Progenitor cell of endocrine pancreas (in vitro differentiated cells): ENCODE data around the gene SCYGR3. TPM values are rescaled to one million over a fixed set of nuclear protein-coding genes. Genes with fewer than 3 reads are reported as not detected.

Experiments used
- DNase-seq: peaks from one replicate; pipeline ENCODE4 v3.0.0; 2021; ENCODE audit warnings: low spot score; ENCODE audit not compliant: unreplicated experiment
- H3K27ac Mint-ChIP-seq: 2 replicates; pipeline ENCODE4 v1.8.0; 2021; ENCODE audit warnings: mild to moderate bottlenecking, moderate library complexity, mixed read lengths
- H3K27me3 Mint-ChIP-seq: 2 replicates; pipeline ENCODE4 v1.8.0; 2021; ENCODE audit warnings: mixed read lengths
- H3K36me3 Mint-ChIP-seq: 2 replicates; pipeline ENCODE4 v1.8.0; 2022; ENCODE audit warnings: mixed read lengths; ENCODE audit not compliant: insufficient read depth
- H3K4me1 Mint-ChIP-seq: 2 replicates; pipeline ENCODE4 v1.8.0; 2021; ENCODE audit warnings: low read depth, mixed read lengths
- H3K4me3 Mint-ChIP-seq: 2 replicates; pipeline ENCODE4 v1.8.0; 2021; ENCODE audit warnings: low read depth, mild to moderate bottlenecking, moderate library complexity, mixed read lengths
- H3K9me3 Mint-ChIP-seq: 2 replicates; pipeline ENCODE4 v1.8.0; 2021; ENCODE audit warnings: low read depth, mixed read lengths
- total RNA-seq: library from RNA; stranded (reverse); gene quantifications from 2 replicates; pipeline ENCODE4 v1.2.1, GENCODE V29; 2021
- TF ChIP-seq, protein P1 (sequence below): fragments of 200-600 bp; sonication (generic); IDR thresholded peaks from one replicate; pipeline ENCODE4 v1.5.0; 2021; ENCODE audit warnings: antibody characterized with exemption, mild to moderate bottlenecking; ENCODE audit not compliant: unreplicated experiment

The SCYGR3 gene
- total RNA-seq, 1 donor from 2014 or later, result not detected

DNA sequence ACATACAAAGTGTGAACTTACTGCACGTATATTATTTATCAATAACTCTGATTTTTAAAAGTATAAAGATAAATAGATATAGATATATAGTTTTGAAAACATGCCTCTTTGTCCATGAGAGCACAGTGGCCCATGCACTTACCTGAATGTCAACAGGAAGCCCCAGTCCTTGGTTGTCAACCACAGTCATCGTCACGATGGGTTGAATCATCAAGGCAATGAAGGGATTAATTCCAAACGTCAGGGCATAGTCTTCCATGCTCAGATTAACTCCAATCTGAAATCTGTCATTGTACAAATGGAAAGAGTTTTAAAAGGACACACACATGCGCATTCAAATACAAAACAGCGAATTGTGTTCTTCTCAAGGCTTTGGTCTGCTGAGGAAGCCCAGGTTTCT, 18.2 kb upstream of the SCYGR3 start:
- H3K27me3 Mint-ChIP-seq, result no peaks in the 10 kb centered on the region
- DNase-seq, result no peak
- no peaks in the 10 kb centered on the region for H3K36me3 Mint-ChIP-seq
- H3K4me3 Mint-ChIP-seq, result no peak overlapping the region
- TF ChIP-seq, protein P1, sequence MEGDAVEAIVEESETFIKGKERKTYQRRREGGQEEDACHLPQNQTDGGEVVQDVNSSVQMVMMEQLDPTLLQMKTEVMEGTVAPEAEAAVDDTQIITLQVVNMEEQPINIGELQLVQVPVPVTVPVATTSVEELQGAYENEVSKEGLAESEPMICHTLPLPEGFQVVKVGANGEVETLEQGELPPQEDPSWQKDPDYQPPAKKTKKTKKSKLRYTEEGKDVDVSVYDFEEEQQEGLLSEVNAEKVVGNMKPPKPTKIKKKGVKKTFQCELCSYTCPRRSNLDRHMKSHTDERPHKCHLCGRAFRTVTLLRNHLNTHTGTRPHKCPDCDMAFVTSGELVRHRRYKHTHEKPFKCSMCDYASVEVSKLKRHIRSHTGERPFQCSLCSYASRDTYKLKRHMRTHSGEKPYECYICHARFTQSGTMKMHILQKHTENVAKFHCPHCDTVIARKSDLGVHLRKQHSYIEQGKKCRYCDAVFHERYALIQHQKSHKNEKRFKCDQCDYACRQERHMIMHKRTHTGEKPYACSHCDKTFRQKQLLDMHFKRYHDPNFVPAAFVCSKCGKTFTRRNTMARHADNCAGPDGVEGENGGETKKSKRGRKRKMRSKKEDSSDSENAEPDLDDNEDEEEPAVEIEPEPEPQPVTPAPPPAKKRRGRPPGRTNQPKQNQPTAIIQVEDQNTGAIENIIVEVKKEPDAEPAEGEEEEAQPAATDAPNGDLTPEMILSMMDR, result no peak
- H3K4me1 Mint-ChIP-seq, result no peaks in the 10 kb centered on the region
- H3K9me3 Mint-ChIP-seq, result no peaks in the 10 kb centered on the region
- H3K27ac Mint-ChIP-seq, result no peak overlapping the region

- no peaks in the 10 kb centered on the region for H3K9me3 Mint-ChIP-seq
- H3K36me3 Mint-ChIP-seq, result no peaks in the 10 kb centered on the region
- H3K27me3 Mint-ChIP-seq, result no peaks in the 10 kb centered on the region
- no peak overlapping the region for H3K4me3 Mint-ChIP-seq
- TF ChIP-seq, protein P1, result no peak
- no peak for DNase-seq
- no peak overlapping the region for H3K27ac Mint-ChIP-seq
- no peaks in the 10 kb centered on the region for H3K4me1 Mint-ChIP-seq
Observed at GRCh38 chr2:227630322-227630721, 15.7 kb upstream of the SCYGR3 start.

DNA sequence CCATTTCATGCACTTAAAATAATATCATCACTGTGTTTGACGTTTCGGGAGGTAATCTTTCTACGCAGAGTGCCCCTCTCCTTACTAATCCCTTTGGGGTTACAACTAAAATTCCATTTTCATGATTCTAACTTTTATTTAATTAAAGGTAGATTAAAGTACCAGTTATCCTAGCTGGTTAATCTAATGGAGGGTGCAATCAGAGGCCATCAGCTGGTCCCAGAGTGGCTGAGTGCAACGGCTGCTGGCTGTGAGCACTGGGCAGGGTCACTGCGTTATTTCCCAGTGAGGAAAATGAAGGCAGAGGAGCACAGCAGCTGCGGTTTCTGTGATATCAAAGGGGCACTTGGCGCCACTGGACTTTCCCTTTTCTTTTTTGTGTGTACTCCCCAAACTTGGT, 14.8 kb upstream of the SCYGR3 start:
- no peak for DNase-seq
- Mint-ChIP-seq H3K36me3 (no peaks in the 10 kb centered on the region), H3K4me3 (no peak overlapping the region), H3K27me3 (no peaks in the 10 kb centered on the region), H3K27ac (no peak overlapping the region), H3K9me3 (no peaks in the 10 kb centered on the region), H3K4me1 (no peaks in the 10 kb centered on the region)
- TF ChIP-seq, protein P1, result no peak

DNA sequence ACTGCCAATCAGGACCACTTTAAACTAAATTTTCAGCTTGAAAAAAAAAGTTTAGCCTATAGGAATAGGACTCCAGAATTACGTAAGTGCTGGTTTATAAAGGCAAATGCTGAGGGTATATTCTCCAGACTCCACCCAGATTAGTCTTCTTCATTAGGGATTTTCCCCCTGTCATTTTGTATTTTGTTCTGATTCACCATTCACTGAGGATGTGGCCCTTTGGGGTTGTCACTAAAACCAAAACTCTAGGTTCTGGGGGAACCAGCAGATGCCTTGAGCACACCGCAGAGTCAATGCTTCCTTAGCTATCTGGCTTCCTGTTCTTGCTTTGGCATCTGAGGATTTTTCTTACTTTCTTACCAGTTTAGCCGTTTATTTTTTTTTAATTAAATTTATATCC, 13.1 kb upstream of the SCYGR3 start:
- TF ChIP-seq, protein P1, result no peak
- no peak overlapping the region for H3K27ac Mint-ChIP-seq
- no peak overlapping the region for H3K4me3 Mint-ChIP-seq
- no peaks in the 10 kb centered on the region for H3K4me1 Mint-ChIP-seq
- DNase-seq, result no peak
- no peaks in the 10 kb centered on the region for H3K9me3 Mint-ChIP-seq
- H3K36me3 Mint-ChIP-seq, result no peaks in the 10 kb centered on the region
- no peaks in the 10 kb centered on the region for H3K27me3 Mint-ChIP-seq

GRCh38 chr2:227626580-227627151, 12.0 kb upstream of the SCYGR3 start:
- no peaks in the 10 kb centered on the region for H3K27me3 Mint-ChIP-seq
- no peak overlapping the region for H3K27ac Mint-ChIP-seq
- TF ChIP-seq, protein P1, result no peak
- no peak overlapping the region for H3K4me3 Mint-ChIP-seq
- H3K9me3 Mint-ChIP-seq, result no peaks in the 10 kb centered on the region
- H3K4me1 Mint-ChIP-seq, result no peaks in the 10 kb centered on the region
- no peak for DNase-seq
- H3K36me3 Mint-ChIP-seq, result no peaks in the 10 kb centered on the region
